GM19023 (cell line): Measurements from ENCODE around the gene GMDS.

Source experiments
- ATAC-seq: cut with Tn5 transposase; IDR thresholded peaks from one replicate; pipeline ENCODE4 v1.9.1; 2021; ENCODE audit warnings: mild to moderate bottlenecking, moderate library complexity; ENCODE audit not compliant: unreplicated experiment

Gene GMDS

GRCh38 chr6:2007165-2007564 is 238.2 kb downstream of the GMDS start:
- ATAC-seq, result no peak

GRCh38 chr6:2004888-2005287 is 240.5 kb downstream of the GMDS start:
- ATAC-seq, result no peak

- ATAC-seq, result no peak
These were observed 244.4 kb downstream of the GMDS start for GRCh38 chr6:2000962-2001361.

- no peak for ATAC-seq
These were observed 247.7 kb downstream of the GMDS start for GRCh38 chr6:1997702-1998101.

DNA sequence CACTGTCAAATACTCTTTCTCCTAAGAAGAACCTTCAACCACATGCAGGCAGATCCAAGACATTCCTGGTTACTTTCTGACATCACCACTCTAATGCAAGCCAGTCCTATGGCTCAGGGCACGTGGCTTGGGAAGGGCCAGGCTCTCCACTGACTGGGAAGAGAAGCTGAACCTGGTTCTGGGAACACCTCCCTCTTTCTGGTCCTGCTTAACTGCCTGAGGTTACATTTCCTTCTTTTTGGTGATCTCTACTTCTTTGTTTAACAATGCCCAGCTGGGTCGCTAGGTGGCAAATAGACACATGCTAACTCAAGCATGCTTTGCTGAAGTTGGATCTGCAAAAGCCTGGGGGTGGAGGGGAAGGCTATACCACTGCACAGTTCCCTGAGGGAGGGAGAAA is 249.8 kb downstream of the GMDS start:
- no peak for ATAC-seq

DNA sequence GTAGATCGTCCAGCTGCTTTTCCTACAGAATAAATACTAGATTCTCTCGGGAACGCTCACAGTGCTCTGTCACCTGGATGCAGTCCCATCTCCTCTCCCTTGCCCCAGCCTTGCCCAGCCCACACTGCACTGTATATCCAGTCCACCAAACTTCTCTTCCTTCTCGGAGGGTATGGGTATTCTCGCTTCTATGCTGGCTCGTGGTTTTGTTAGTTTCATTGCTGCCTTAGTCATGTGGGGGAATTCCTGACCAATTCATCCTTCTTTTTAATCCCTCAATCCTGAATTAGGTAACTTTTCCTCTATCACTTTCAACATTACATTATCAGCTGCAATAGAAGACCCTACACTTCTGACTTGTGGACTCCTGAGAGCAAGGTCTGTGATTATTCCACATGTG is 252.4 kb downstream of the GMDS start:
- ATAC-seq, result no peak

GRCh38 chr6:1991332-1991878 is 254.0 kb downstream of the GMDS start:
- ATAC-seq, result no peak

DNA sequence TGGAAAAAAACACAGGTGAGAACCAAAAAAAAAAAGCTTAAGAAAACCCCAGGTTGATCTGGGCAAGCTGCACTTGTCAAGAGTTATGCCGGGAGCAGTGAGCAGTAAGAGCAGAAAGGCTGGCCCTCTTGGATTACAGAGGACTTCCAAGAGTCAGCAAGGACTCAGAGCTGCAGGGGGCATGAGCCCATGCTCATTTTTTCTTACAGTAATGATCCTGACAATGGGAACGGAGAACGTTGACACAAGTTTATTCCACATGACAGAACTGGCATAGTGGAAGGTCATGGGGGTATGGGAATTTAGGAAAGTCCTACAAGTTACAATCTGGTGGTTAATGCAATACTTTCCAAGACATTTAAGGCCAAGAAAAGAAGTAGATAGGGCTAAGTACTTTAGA is 256.6 kb downstream of the GMDS start:
- no peak for ATAC-seq

- no peak for ATAC-seq
These were observed 257.8 kb downstream of the GMDS start for GRCh38 chr6:1987640-1988039.

GRCh38 chr6:1986454-1987243 is 258.8 kb downstream of the GMDS start:
- no peak for ATAC-seq

GRCh38 chr6:1984346-1984994 is 260.9 kb downstream of the GMDS start:
- no peak for ATAC-seq

DNA sequence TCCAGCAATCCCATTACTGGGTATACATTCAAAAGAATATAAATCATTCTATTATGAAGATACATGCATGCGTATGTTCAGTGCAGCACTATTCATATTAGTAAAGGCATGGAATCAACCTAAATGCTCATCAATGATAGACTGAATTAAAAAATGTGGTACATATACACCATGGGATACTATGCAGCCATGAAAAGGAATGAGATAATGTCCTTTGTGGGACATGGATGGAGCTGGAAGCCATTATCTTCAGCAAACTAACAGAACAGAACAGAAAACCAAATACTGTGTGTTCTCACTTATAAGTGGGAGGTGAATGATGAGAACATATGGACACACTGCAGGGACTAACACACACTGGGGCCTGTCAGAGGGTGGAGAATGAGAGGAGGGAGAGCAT is 261.6 kb downstream of the GMDS start:
- no peak for ATAC-seq

GRCh38 chr6:1972962-1973361 is 272.4 kb downstream of the GMDS start:
- ATAC-seq, result no peak

- ATAC-seq, result no peak
These were observed 273.8 kb downstream of the GMDS start for GRCh38 chr6:1971612-1972011.

DNA sequence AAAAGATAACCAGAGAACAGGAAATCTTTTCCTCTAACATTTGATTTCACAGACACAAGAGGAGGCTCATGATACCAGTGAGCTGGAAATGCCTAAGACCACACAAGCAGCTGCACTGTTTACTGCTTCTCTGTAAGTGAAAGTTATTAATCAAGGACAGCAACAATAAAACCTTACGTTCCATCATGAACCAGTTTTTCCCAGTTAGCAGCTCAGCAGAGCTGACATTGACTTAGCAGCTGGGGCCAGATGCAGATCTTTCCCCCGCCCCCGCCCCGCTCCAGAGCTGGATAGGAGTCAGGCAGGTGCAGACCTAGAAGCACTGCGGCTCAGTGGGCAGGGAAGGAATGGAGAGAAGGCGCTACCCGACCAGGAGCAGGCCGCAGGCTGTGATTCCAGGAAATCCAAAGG is 275.2 kb downstream of the GMDS start:
- ATAC-seq, result no peak

- no peak for ATAC-seq
These were observed 278.7 kb downstream of the GMDS start for GRCh38 chr6:1966713-1967112.

DNA sequence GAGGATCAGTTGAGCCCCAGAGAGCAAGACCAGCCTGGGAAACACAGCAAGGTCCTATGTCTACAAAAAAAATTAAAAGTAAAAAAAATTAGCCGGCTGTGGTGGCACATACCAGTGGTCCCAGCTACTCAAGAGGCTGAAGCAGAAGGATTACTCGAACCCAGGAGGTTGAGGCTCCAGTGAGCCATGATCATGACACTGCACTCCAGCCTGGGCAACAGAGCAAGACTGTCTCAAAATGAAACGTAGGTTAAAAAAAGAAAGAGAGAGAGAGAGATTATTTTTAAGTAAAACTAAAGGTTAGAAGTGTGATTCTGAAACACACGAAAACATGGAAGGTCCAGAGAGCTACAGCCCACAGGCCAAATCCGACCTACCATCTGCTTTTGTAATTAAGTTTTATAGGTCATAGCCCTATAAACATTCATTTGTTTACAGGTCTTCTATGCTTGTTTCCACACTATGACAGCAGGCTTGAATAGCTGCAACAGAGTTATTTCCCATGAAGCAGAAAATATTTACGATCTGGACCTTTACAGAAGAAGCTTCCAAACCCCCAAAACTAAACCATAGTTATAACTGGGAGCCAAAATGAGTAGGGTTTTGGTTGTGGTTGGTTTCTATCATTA is 279.7 kb downstream of the GMDS start:
- no peak for ATAC-seq

DNA sequence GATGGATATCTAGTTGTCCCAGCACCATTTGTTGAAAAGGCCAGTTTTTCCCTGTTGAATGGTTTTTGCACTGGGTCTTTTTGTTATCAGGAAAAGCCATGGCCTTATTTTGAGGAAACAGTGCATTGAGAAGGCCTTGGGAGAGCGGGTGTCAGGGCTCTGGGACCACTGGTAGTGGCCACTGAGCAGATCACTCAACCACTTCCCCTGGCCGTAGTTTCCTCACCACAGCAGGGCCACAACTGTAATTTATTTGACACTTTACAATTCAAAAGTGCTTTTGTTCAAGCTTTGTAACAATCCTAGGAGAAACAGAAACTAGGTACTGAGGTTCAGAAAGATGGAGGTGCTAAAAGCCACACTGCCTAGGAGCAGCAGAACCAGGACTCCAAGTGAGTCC is 281.8 kb downstream of the GMDS start:
- no peak for ATAC-seq

DNA sequence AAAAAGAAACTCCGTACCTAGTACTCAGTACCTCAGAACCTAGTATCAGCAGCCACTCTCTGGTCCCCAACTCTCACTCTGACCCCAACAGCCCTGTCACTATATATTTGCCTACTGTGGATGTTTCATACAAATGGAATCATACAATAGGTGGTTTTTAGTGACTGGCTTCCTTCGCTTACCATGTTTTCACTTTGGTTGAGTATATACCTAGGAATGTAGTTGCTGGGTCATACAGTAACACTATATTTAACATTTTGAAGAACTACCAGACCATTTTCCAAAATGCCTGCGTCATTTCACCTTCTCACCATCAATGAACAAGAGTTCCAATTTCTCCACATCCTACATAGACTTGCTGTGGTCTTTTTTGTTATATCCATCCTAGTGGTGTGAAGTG is 283.2 kb downstream of the GMDS start:
- no peak for ATAC-seq

- no peak for ATAC-seq
These were observed 284.8 kb downstream of the GMDS start for GRCh38 chr6:1960486-1961142.

DNA sequence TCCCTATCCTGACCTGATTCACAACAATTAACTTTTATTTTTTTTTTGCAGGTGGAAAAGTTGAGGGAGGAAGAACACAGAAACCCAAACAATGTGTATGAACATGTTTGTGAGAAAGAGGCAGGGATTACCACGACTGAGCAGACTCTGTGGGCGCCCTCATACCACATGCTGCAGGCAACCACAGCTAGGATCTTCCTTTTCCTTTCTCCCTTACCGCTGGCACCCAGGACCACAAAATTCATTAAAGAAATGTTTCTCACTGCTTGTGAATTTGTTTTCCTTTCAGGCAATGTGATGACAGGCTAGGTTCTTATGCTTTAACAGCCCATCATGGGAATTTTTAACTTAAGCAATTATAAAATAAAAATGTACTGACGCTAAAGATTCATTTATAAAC is 287.1 kb downstream of the GMDS start:
- no peak for ATAC-seq
